Measurements from ENCODE around the gene TARDBP. TPM values are rescaled to one million over a fixed set of nuclear protein-coding genes. Genes with fewer than 3 reads are reported as not detected.

Gene TARDBP
- total RNA-seq, result 100 to 1,000 TPM; 186 to 187 TPM

GRCh38 chr1:11012260-11013159 is at the start of gene TARDBP:
Gene TARDBP, plus strand, starts transcription at chr1:11012654. Its CDS starts 1,074 bp downstream, at chr1:11013728.
- peaks cover 30% of the 10 kb centered on the region for H3K4me1 Mint-ChIP-seq
- peak within 1 kb of the TSS; percentile 99 for H3K27ac Mint-ChIP-seq
- peak; percentile 90 for DNase-seq
- peaks cover 31% of the 10 kb centered on the region for H3K36me3 Mint-ChIP-seq (ENCODE audit: low read depth)
- ChIA-PET CTCF (interaction anchor here (0.5 to 0.9 kb wide), 4 partner anchors 11 to 1058 kb away, joined by 3 to 4 read pairs (median 3); no protein-coding TSS in a partner anchor), POLR2A (no interaction called here)
- no peaks in the 10 kb centered on the region for H3K9me3 Mint-ChIP-seq
- no peaks in the 10 kb centered on the region for H3K27me3 Mint-ChIP-seq
- peak within 1 kb of the TSS; percentile 80 for H3K4me3 Mint-ChIP-seq

- CTCF ChIA-PET, result interaction anchor here (0.7 kb wide), 1 partner anchor 317 kb away, joined by 4 read pairs; no protein-coding TSS in a partner anchor
- peaks cover 29% of the 10 kb centered on the region for H3K27me3 Mint-ChIP-seq
- peaks cover 24% of the 10 kb centered on the region for H3K4me1 Mint-ChIP-seq
- H3K27ac Mint-ChIP-seq, result no peak overlapping the region
- DNase-seq, result peak; percentile 18
- H3K4me3 Mint-ChIP-seq, result peak overlapping the region; percentile 39
- H3K36me3 Mint-ChIP-seq (ENCODE audit: low read depth), result no peaks in the 10 kb centered on the region
- POLR2A ChIA-PET, result interaction anchor here (0.7 kb wide), 3 partner anchors 8 to 273 kb away, joined by 3 to 11 read pairs (median 4); no protein-coding TSS in a partner anchor
- no peaks in the 10 kb centered on the region for H3K9me3 Mint-ChIP-seq
Observed at GRCh38 chr1:10965546-10966226, 46.8 kb upstream of the TARDBP start.

GRCh38 chr1:10967090-10967489 is 45.4 kb upstream of the TARDBP start:
- no peaks in the 10 kb centered on the region for H3K36me3 Mint-ChIP-seq (ENCODE audit: low read depth)
- H3K27ac Mint-ChIP-seq, result no peak overlapping the region
- ChIA-PET POLR2A (no interaction called here), CTCF (no interaction called here)
- DNase-seq, result no peak
- H3K27me3 Mint-ChIP-seq, result peaks cover 28% of the 10 kb centered on the region
- H3K4me3 Mint-ChIP-seq, result no peak overlapping the region
- H3K4me1 Mint-ChIP-seq, result peaks cover 21% of the 10 kb centered on the region
- no peaks in the 10 kb centered on the region for H3K9me3 Mint-ChIP-seq

- POLR2A ChIA-PET, result interaction anchor here (0.8 kb wide), 1 partner anchor 470 kb away, joined by 3 read pairs; no protein-coding TSS in a partner anchor
- DNase-seq, result no peak
- Mint-ChIP-seq H3K36me3 (ENCODE audit: low read depth) (no peaks in the 10 kb centered on the region), H3K27me3 (peaks cover 22% of the 10 kb centered on the region), H3K9me3 (no peaks in the 10 kb centered on the region), H3K4me1 (peaks cover 21% of the 10 kb centered on the region), H3K4me3 (no peak overlapping the region), H3K27ac (no peak overlapping the region)
- CTCF ChIA-PET, result no interaction called here
Observed at GRCh38 chr1:10968411-10968826, 44.0 kb upstream of the TARDBP start.

GRCh38 chr1:10969267-10969970 is 43.0 kb upstream of the TARDBP start:
- no peak for DNase-seq
- Mint-ChIP-seq H3K4me3 (no peak overlapping the region), H3K4me1 (peaks cover 21% of the 10 kb centered on the region), H3K27ac (no peak overlapping the region), H3K9me3 (no peaks in the 10 kb centered on the region), H3K27me3 (peaks cover 16% of the 10 kb centered on the region), H3K36me3 (ENCODE audit: low read depth) (no peaks in the 10 kb centered on the region)
- ChIA-PET CTCF (interaction anchor here (0.5 kb wide), 1 partner anchor 297 kb away, joined by 3 read pairs; no protein-coding TSS in a partner anchor), POLR2A (no interaction called here)

- Mint-ChIP-seq H3K27me3 (peaks cover 16% of the 10 kb centered on the region), H3K27ac (no peak overlapping the region), H3K4me1 (peaks cover 16% of the 10 kb centered on the region), H3K4me3 (no peak overlapping the region), H3K36me3 (ENCODE audit: low read depth) (no peaks in the 10 kb centered on the region), H3K9me3 (no peaks in the 10 kb centered on the region)
- POLR2A ChIA-PET, result no interaction called here
- DNase-seq, result no peak
- CTCF ChIA-PET, result interaction anchor here (0.5 kb wide), 1 partner anchor 297 kb away, joined by 3 read pairs; no protein-coding TSS in a partner anchor
Observed at GRCh38 chr1:10969971-10970332, 42.5 kb upstream of the TARDBP start.

GRCh38 chr1:10973552-10973951 is 38.9 kb upstream of the TARDBP start:
- Mint-ChIP-seq H3K36me3 (ENCODE audit: low read depth) (no peaks in the 10 kb centered on the region), H3K4me1 (no peaks in the 10 kb centered on the region), H3K9me3 (no peaks in the 10 kb centered on the region), H3K27me3 (peaks cover 6% of the 10 kb centered on the region), H3K4me3 (no peak overlapping the region), H3K27ac (no peak overlapping the region)
- POLR2A ChIA-PET, result no interaction called here
- CTCF ChIA-PET, result no interaction called here
- DNase-seq, result no peak

- DNase-seq, result no peak
- Mint-ChIP-seq H3K4me1 (no peaks in the 10 kb centered on the region), H3K9me3 (no peaks in the 10 kb centered on the region), H3K27me3 (peaks cover 9% of the 10 kb centered on the region), H3K36me3 (ENCODE audit: low read depth) (no peaks in the 10 kb centered on the region), H3K4me3 (no peak overlapping the region), H3K27ac (no peak overlapping the region)
- CTCF ChIA-PET, result interaction anchor here (0.8 kb wide), 1 partner anchor 15 kb away, joined by 4 read pairs; no protein-coding TSS in a partner anchor
- POLR2A ChIA-PET, result no interaction called here
Observed at GRCh38 chr1:10973956-10974881, 38.2 kb upstream of the TARDBP start.

- H3K27ac Mint-ChIP-seq, result no peak overlapping the region
- H3K36me3 Mint-ChIP-seq (ENCODE audit: low read depth), result no peaks in the 10 kb centered on the region
- H3K4me3 Mint-ChIP-seq, result no peak overlapping the region
- H3K9me3 Mint-ChIP-seq, result no peaks in the 10 kb centered on the region
- ChIA-PET POLR2A (no interaction called here), CTCF (interaction anchor here (0.6 kb wide), 1 partner anchor 34 kb away, joined by 3 read pairs; no protein-coding TSS in a partner anchor)
- no peaks in the 10 kb centered on the region for H3K4me1 Mint-ChIP-seq
- no peak for DNase-seq
- H3K27me3 Mint-ChIP-seq, result peaks cover 14% of the 10 kb centered on the region
Observed at GRCh38 chr1:10975567-10976326, 36.7 kb upstream of the TARDBP start.

GRCh38 chr1:10978719-10979118 is 33.7 kb upstream of the TARDBP start:
- H3K9me3 Mint-ChIP-seq, result no peaks in the 10 kb centered on the region
- ChIA-PET CTCF (interaction anchor here (0.7 to 0.9 kb wide), 2 partner anchors 184 to 386 kb away, joined by 3 to 6 read pairs; no protein-coding TSS in a partner anchor), POLR2A (no interaction called here)
- no peaks in the 10 kb centered on the region for H3K36me3 Mint-ChIP-seq (ENCODE audit: low read depth)
- no peak overlapping the region for H3K4me3 Mint-ChIP-seq
- H3K27ac Mint-ChIP-seq, result no peak overlapping the region
- H3K4me1 Mint-ChIP-seq, result no peaks in the 10 kb centered on the region
- peaks cover 19% of the 10 kb centered on the region for H3K27me3 Mint-ChIP-seq
- no peak for DNase-seq

GRCh38 chr1:10979483-10979920 is 33.0 kb upstream of the TARDBP start:
- POLR2A ChIA-PET, result no interaction called here
- CTCF ChIA-PET, result interaction anchor here (0.9 kb wide), 1 partner anchor 185 kb away, joined by 3 read pairs; no protein-coding TSS in a partner anchor

More at GRCh38 chr1:10979483-10979920, 33.0 kb upstream of the TARDBP start:
- no peaks in the 10 kb centered on the region for H3K9me3 Mint-ChIP-seq
- H3K27me3 Mint-ChIP-seq, result peaks cover 19% of the 10 kb centered on the region
- no peaks in the 10 kb centered on the region for H3K36me3 Mint-ChIP-seq (ENCODE audit: low read depth)
- no peak overlapping the region for H3K27ac Mint-ChIP-seq
- H3K4me1 Mint-ChIP-seq, result no peaks in the 10 kb centered on the region
- no peak overlapping the region for H3K4me3 Mint-ChIP-seq
- no peak for DNase-seq

Measured in activated CD4-positive, alpha-beta T cell treated with anti-CD3 and anti-CD28 coated beads, Interleukin-2, amount 10 ng/mL, durations not matched to agents 7 days and 5 days (primary cell).